KMS-11 (cell line): ENCODE measurements around the gene ORAI3.

ENCODE experiments used
- H2AFZ ChIP-seq: fragments of 200-600 bp; sonication (generic); 2 replicates; pipeline ENCODE4 v1.6.1; 2016; ENCODE audit warnings: antibody characterized with exemption, mixed run types, low read depth
- H3K27ac ChIP-seq: fragments of 200-600 bp; sonication (generic); 2 replicates; pipeline ENCODE4 v1.6.1; 2016; ENCODE audit warnings: mild to moderate bottlenecking, mixed run types
- H3K27me3 ChIP-seq: fragments of 200-600 bp; sonication (generic); 2 replicates; pipeline ENCODE4 v1.6.1; 2017; ENCODE audit warnings: mild to moderate bottlenecking, low read depth, mixed run types, moderate library complexity; ENCODE audit not compliant: insufficient read depth
- H3K36me3 ChIP-seq: fragments of 200-600 bp; sonication (generic); 2 replicates; pipeline ENCODE4 v1.6.1; 2017; ENCODE audit warnings: mild to moderate bottlenecking, mixed run types; ENCODE audit not compliant: insufficient read depth
- H3K4me1 ChIP-seq: fragments of 200-600 bp; sonication (generic); 2 replicates; pipeline ENCODE4 v1.6.1; 2016; ENCODE audit warnings: mild to moderate bottlenecking, low read depth, mixed run types; ENCODE audit not compliant: poor library complexity, severe bottlenecking
- H3K4me2 ChIP-seq: fragments of 200-600 bp; sonication (generic); 2 replicates; pipeline ENCODE4 v1.7.0; 2016; ENCODE audit warnings: mild to moderate bottlenecking, mixed run types
- H3K4me3 ChIP-seq: fragments of 200-600 bp; sonication (generic); IDR thresholded peaks from 2 replicates; pipeline ENCODE4 v1.6.1; 2017; ENCODE audit warnings: low read depth, low read length, mixed read lengths; ENCODE audit not compliant: insufficient read depth
- H3K79me2 ChIP-seq: fragments of 200-600 bp; sonication (generic); 2 replicates; pipeline ENCODE4 v1.6.1; 2016; ENCODE audit warnings: low read depth, mixed run types; ENCODE audit not compliant: insufficient read depth
- H3K9ac ChIP-seq: fragments of 200-600 bp; sonication (generic); 2 replicates; pipeline ENCODE4 v1.6.1; 2016; ENCODE audit warnings: mild to moderate bottlenecking, mixed run types
- H4K20me1 ChIP-seq: fragments of 200-600 bp; sonication (generic); 2 replicates; pipeline ENCODE4 v1.6.1; 2016; ENCODE audit warnings: mild to moderate bottlenecking, mixed run types; ENCODE audit not compliant: insufficient read depth
- CTCF ChIP-seq: fragments of 200-600 bp; sonication (generic); conservative IDR thresholded peaks from 2 replicates; pipeline ENCODE4 v1.6.1; 2017; ENCODE audit warnings: low read depth, mild to moderate bottlenecking, antibody characterized with exemption, low read length, moderate library complexity, mixed read lengths

Gene ORAI3

DNA sequence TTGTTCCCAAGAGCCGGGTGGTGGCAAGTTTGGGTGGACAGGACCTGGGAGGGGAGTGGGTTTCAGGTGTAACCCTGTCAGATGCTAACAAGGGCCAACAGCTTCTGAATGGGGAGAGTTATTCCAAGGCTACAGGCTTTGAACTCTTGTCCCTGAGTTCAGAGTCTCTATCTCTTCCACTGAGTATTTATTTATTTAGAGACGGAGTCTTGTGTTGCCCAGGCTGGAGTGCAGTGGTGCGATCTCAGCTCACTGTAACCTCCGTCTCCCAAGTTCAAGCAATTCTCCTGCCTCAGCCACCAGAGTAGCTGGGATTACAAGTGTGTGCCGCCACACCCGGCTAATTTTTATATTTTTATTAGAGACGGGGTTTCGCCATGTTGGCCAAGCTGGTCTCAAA is 6.1 kb downstream of the ORAI3 start:
- H3K4me2 ChIP-seq, result no peak overlapping the region
- peaks cover 45% of the 10 kb centered on the region for H3K4me1 ChIP-seq
- H3K36me3 ChIP-seq, result no peaks in the 10 kb centered on the region; the same call in 1 of the 2 replicates
- H3K27me3 ChIP-seq, result no peaks in the 10 kb centered on the region
- no peak overlapping the region for H3K27ac ChIP-seq
- H3K4me3 ChIP-seq, result no peak overlapping the region
- H3K9ac ChIP-seq, result no peak overlapping the region
- no peak for TF ChIP-seq CTCF
- H3K79me2 ChIP-seq, result peaks cover 15% of the 10 kb centered on the region
- H4K20me1 ChIP-seq, result no peaks in the 10 kb centered on the region
- H2AFZ ChIP-seq, result no peak overlapping the region

DNA sequence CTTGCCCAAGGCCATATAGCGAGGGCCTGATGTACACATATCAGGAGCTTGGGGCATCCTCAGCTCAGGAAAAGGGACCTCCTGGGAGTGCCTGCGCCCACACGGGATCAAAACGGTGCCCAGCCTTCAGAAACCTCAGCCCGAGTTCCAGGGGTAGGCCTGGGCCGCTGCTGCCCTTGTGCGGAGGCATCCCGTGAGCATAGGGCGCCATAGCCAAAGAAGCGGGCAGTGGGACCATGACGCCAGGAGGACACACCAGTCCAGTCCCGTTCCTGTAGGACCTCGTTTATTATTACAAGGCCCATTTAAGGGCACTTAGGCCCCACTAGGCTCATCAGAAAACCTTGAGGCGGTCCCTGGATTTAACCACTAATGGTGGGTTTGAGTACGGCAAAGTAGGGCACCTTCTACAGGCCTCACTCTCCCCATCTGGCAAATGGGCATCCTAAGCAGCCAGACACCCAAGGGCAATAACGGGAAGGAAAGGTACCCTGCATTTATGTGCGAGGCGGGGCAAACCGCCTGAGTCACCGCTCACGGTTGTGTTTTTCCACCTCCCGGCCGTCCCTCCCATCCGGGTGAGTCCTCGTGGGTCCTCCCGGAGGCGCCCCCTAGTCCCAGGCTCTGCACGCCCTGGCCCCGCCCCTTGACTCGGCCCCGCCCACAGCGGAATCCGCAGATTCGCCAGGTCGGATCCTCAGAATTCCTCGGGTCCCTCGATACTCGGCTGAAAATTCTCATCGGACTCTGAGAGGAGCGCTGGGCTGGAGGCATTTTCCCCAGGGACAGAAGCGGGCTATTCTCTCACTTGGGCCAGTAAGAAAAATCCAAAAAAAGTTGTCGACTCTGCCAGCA is 8.0 kb downstream of the ORAI3 start:
- TF ChIP-seq CTCF, result peak; percentile 23; the same call in 1 of the 2 replicates
- H3K9ac ChIP-seq, result peak overlapping the region; percentile 90
- peaks cover 32% of the 10 kb centered on the region for H3K4me1 ChIP-seq
- no peaks in the 10 kb centered on the region for H3K27me3 ChIP-seq
- no peaks in the 10 kb centered on the region for H4K20me1 ChIP-seq
- H3K36me3 ChIP-seq, result peaks cover 7% of the 10 kb centered on the region; the same call in 1 of the 2 replicates
- peak overlapping the region; percentile 91; the same call in 1 of the 2 replicates for H3K4me2 ChIP-seq
- peak overlapping the region; percentile 89 for H3K27ac ChIP-seq
- peak overlapping the region; percentile 99 for H2AFZ ChIP-seq
- H3K79me2 ChIP-seq, result peaks cover 19% of the 10 kb centered on the region
- H3K4me3 ChIP-seq, result peak overlapping the region; percentile 67

DNA sequence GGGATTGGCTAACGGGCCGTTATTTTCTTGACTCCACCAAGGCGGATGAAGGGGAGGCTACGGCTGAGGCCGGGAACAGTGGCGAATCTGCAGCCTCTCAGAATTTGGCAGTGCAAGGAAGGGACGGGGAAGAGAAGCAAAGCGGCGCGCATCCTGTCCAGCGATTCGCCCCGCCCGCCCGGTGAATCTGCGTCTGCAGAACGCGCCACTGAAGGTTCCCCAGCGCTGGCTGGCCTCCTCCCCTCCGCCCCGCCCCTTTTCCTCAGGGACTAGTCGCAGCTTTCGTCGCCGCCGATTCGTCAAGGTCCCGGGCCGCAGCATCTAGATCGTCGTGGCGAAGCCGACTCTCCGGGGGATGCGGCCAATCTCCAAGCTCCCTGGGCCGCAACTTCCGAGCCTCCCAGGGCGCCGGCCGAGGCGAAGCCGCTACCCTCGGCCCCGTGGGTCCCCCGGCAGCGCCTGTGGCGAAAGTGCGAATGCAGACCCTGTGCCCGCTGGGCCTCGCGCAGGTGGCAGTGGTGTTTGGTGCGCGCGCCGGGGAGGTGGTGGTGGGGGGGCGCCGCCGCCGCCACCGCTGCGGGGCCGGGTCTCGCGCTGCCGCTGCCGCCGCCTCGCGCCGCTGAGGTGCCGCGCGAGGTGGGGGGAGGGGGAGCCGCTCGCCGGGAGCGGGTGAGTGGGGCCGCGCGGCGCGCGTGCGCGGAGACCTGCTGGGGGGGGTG is 8.7 kb downstream of the ORAI3 start, which contains the start of gene SETD1A:
TSS of gene SETD1A (plus strand) at position 299 of the 719 bp plus-strand sequence. CDS start 978 bp downstream, outside the sequence.
- Histone ChIP-seq H2AFZ (peak within 1 kb of the TSS; percentile 99), H3K27ac (peak within 1 kb of the TSS; percentile 89)

More for the DNA sequence above, 8.7 kb downstream of the ORAI3 start, which contains the start of gene SETD1A:
- no peak; the same call in 1 of the 2 replicates for TF ChIP-seq CTCF
- H3K4me2 ChIP-seq, result peak within 1 kb of the TSS; percentile 91
- H3K79me2 ChIP-seq, result peaks cover 19% of the 10 kb centered on the region
- H4K20me1 ChIP-seq, result no peaks in the 10 kb centered on the region
- peaks cover 14% of the 10 kb centered on the region; the same call in 1 of the 2 replicates for H3K36me3 ChIP-seq
- H3K4me3 ChIP-seq, result peak within 1 kb of the TSS; percentile 67
- peaks cover 32% of the 10 kb centered on the region for H3K4me1 ChIP-seq
- H3K27me3 ChIP-seq, result no peaks in the 10 kb centered on the region
- peak within 1 kb of the TSS; percentile 90 for H3K9ac ChIP-seq
